ENCODE measurements around the gene FKBP1C.
"Not testable (repeated sequence)": the region's sequence is repeated elsewhere in the genome, so short reads cannot be mapped to it uniquely, and the experiment has no call there.

FKBP1C gene

DNA sequence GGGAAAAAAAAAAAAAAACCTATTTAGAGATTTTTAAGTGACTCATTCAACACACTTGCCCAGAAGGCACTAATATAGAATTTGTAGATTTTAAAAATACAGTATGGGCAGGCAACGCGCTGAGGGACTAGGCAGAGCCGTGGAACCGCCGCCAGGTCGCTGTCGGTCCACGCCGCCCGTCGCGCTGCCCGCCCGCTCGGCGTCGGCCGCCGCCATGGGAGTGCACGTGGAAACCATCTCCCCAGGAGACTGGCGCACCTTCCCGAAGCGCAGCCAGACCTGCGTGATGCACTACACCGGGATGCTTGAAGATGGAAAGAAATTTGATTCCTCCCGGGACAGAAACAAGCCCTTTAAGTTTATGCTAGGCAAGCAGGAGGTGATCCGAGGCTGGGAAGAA is at the start of gene FKBP1C:
TSS of gene FKBP1C (plus strand) at position 127 of the 400 bp plus-strand sequence.
- DNase-seq: not testable (repeated sequence)

DNA sequence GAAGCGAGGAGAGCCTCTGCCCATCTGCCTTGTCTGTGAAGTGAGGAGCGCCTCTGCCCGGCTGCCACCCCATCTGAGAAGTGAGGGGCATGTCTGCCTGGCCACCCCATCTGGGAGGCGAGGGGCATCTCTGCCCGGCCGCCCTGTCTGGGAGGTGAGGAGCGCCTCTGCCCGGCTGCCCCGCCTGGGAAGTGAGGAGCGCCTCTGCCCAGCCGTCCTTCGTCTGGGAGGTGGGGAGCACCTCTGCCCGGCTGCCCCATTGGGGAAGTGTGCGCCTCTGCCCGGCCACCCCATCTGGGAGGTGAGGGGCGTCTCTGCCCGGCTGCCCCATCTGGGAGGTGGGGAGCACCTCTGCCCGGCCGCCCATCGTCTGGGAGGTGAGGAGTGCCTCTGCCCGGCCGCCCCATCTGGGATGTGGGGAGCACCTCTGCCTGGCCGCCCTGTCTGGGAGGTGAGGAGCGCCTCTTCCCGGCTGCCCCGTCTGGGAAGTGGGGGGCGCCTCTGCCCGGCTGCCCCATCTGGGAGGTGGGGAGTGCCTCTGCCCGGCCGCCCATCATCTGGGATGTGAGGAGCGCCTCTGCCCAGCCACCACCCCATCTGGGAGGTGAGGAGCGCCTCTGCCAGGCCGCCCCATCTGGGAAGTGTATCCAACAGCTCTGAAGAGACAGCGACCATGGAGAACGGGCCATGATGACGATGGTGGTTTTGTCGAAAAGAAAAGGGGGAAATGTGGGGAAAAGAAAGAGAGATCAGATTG is 47.0 kb upstream of the FKBP1C start:
- not testable (repeated sequence) for DNase-seq

- DNase-seq: no peak
Measured at GRCh38 chr6:63174173-63174572, 37.1 kb upstream of the FKBP1C start.

DNA sequence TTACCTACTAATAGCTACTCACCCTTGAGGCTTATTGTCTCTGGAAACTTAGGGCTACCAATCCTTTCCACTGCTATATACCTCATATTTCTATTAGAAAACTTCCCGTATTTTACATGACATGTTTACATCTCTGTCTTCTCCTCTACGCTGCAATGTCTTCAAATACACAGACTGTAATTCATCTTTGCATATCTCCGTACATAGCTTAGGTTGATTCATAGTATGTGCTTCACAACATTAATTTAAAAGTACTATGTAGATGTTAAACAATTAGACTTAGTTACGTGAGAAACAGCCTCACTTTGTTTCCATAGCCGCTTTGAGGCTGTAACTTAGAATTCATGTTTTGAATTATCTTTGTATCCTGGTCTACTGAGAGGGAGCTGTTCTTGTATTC is 35.1 kb upstream of the FKBP1C start:
- no peak for DNase-seq

DNA sequence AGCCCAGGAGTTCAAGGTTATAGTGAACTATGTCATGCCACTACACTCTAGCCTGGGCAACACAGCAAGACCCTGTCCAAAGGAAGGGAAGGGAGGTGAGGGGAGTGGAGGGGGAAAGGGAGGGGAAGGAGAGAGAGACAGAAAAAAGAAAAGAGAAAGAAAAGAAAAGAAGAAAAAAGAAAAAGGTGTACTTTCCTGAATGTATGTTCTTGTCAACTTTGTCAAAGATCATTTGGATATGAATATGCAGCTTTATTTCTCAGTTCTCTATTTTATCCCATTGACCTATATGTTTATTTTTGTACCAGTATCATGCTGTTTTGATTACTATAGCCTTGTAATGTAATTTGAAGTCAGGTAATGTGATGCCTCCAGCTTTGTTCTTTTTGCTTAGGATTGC is 30.9 kb upstream of the FKBP1C start:
- no peak for DNase-seq

DNA sequence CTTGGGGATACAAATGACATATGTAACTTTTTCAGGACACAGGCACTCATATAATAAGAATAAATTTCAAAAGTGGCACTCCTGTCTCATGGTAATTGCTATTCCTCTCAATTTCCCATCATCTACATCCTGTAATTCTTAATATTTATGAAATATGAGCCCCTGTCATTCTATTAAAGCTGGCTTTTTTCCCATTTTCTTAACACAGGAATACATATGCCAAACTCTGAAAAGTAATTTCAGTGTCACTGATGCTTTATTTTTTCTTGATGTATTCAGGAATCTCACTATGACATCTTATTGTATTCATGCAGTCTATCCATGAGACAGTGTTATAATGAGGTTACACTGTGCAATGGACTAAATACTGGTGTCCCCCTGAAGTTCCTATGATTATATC is 24.3 kb upstream of the FKBP1C start:
- no peak for DNase-seq

- no peak for DNase-seq
Measured at GRCh38 chr6:63188828-63189227, 22.4 kb upstream of the FKBP1C start.

DNA sequence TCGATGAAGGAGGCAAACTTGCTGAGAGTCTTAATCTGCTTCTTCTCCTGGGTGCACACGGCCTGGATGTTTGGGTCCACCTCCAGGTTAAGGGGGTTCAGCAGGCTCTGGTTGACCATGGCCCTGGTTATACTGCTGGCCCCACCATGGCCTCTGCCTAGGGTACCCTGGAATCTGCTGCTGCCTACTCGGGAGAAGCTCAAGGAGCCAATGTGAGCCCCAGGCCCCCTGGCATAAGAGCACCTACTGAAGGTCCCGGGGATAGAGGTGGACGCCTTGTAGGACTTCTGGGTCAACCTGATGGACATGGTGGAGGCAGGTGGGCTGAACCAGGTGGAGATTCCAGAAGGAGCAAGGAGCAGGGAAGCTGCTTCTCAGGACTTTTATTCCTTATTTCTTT is 17.9 kb upstream of the FKBP1C start:
- no peak for DNase-seq

DNA sequence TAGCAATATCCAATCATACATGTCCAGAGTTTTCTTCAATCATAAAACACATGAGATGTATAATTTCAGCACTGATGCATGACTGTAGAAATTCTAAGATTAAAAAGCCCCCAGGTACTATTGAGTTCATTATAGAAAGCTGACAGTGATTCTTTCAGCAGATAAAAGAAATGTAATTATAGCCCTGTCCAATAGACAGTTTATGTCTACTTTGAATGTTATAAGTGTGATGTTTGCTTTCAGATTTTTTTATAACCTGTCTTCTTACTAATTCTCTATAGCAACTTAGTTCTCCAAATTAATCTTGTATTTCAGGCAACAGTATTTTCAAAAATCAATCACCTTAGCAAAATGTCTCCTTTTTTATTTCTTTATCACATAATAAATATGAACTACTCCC is 13.5 kb upstream of the FKBP1C start:
- no peak for DNase-seq

- DNase-seq: no peak
Measured at GRCh38 chr6:63213325-63213724, 2.1 kb downstream of the FKBP1C start.

GRCh38 chr6:63214816-63215215 is 3.5 kb downstream of the FKBP1C start:
- no peak for DNase-seq

DNA sequence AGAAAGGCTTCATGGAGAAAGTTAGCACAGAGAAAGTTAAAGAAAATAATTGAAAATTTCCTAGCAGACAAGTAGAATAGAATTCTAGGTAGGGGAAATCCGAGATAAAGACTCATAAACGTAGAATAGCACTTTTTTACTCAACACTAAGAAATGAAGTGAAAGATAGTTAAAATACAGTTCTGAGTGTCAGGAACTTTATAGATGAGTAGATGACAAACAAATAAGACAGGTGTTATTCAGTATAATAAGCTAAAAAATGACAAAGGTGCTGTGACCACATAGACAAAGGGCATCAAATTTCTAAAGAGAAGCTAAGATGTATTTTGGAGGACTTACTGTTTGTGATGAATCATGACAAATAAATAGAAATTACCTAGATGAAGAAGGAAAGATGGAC is 12.9 kb downstream of the FKBP1C start:
- no peak for DNase-seq

DNA sequence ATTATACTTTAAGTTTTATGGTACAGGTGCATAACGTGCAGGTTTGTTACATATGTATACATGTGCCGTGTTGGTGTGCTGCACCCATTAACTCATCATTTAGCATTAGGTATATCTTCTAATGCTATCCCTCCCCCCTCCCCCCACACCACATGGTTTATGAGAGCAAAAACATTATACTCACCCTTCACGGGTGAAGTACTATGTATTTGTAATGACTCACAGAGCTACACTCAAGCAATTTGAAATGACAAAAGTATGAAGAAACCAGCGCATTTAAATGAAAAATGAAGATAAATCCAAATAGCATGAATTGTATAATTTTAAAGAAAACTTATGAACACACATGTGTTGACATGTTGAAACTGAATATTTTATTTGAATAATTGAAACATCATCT is 14.7 kb downstream of the FKBP1C start:
- DNase-seq: not testable (repeated sequence)

GRCh38 chr6:63227928-63228894 is 16.9 kb downstream of the FKBP1C start:
- DNase-seq: not testable (repeated sequence)

GRCh38 chr6:63230027-63230426 is 18.8 kb downstream of the FKBP1C start:
- DNase-seq: not testable (repeated sequence)

- DNase-seq: not testable (repeated sequence)
Measured at GRCh38 chr6:63230511-63230910, 19.2 kb downstream of the FKBP1C start.

DNA sequence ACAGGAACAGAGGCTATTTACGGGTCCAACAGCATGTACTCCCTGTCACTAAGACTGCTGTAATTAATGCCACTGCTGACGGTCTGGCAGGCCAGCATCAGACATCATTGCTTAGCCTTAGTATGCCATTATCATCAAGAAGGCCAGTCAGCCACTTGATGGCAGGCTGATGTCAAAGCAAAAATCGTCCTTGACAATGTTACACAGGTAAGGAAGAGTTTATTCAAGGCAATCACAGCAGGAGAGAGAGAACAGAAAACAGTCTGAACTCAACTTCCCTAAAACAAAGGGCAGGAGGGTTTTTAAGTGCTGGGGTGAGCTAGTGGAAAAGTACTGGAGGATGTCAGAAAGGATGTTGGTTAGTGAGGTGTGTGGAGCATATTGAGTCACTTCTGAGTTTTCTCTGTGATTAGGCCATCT is 25.1 kb downstream of the FKBP1C start:
- no peak for DNase-seq

DNA sequence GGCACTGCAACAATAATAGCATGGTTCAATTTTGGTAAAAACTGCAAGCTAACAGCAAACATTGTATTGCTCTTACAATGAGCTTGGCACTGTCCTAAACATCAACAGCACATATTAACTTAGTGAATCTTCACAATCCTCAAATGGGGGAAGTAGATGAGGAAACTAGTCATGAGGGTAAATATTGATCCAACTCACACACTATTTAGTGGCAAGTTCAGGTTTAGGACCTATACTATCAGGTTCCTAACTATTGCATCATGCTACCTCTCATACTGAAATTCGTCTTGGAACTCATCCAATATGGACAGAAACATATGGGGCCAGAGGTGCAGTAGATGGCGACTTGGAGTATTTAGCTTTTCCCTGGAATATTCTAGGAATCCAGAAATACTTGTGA is 34.2 kb downstream of the FKBP1C start:
- no peak for DNase-seq

DNA sequence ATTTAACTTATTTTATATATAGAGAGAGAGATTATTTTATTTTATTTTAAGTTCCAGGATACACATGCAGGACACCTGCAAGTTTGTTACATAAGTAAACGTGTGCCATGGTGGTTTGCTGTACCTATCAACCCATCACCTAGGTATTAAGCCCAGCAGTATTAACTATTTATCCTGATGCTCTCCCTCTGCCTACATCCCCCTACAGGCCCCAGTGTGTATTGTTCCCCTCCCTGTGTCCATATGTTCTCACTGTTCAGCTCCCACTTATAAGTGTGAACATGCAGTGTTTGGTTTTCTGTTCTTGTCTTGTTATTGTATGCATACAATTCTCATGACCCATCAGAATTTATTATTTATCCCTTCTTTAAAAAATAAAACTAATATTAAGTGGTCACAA is 34.6 kb downstream of the FKBP1C start:
- DNase-seq: no peak

DNA sequence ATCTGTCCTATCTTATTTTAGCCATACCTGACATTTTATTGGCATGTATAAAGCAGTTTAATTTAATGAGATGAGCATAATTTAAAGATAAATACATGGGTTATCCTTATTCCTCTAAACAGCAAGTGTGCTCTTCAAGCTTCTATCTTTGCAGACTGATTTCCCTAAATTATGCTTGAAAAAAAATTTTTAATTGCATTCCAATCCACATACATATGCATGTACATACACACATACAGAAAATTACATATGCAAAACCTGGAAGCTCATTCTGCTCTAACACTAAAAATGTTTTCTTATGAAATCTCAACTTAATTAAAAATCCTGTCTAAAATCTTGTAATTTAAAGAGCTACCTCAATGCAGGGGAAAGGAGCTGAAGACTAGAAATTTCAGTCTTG is 35.3 kb downstream of the FKBP1C start:
- no peak for DNase-seq

- DNase-seq: no peak
Measured at GRCh38 chr6:63249875-63250482, 38.7 kb downstream of the FKBP1C start.

- DNase-seq: no peak
Measured at GRCh38 chr6:63259153-63259552, 47.9 kb downstream of the FKBP1C start.

- DNase-seq: no peak
Measured at GRCh38 chr6:63261820-63262219, 50.6 kb downstream of the FKBP1C start.
